HepG2 (cell line): Measurements from ENCODE around the gene FNDC10. TPM values are rescaled to one million over a fixed set of nuclear protein-coding genes. Genes with fewer than 3 reads are reported as not detected.

ENCODE experiments used
- ATAC-seq: fragments of 200-7000 bp; cut with Tn5 transposase; 3 replicates; pipeline ENCODE4 v1.9.1; 2020; ENCODE audit warnings: mild to moderate bottlenecking, moderate library complexity
- BruUV-seq: library from RNA; stranded (reverse); fragments of 400-500 nt; replicated peaks from 2 replicates; lab custom pipeline; 2021; lab: Mats Ljungman, UMichigan
- CTCF ChIA-PET: fragments of 300-600 bp; formaldehyde crosslinking; extraction: SDS; loops from one replicate; lab custom pipeline; 2021; ENCODE audit warnings: low total read pairs, inconsistent platforms, low intra/inter-chr PET ratio; lab: Yijun Ruan, JAX
- POLR2A ChIA-PET: fragments of 350-600 bp; sonication (Branson Sonifier 250); formaldehyde crosslinking; loops from one replicate; lab custom pipeline; 2020; ENCODE audit warnings: antibody characterized with exemption, inconsistent platforms; lab: Yijun Ruan, JAX
- DNase-seq: peaks from one replicate; pipeline ENCODE4 v3.0.0-alpha.2; 2015; ENCODE audit warnings: low spot score
- FAIRE-seq: peaks from 3 replicates; lab custom pipeline; 2011; peaks lifted over from hg19 to GRCh38; lab: Jason Lieb, UNC
- H2AFZ ChIP-seq: one replicate; pipeline ENCODE4 v1.6.1; 2011; ENCODE audit warnings: low read length, inconsistent platforms
- H3K27ac ChIP-seq: fragments of 300-600 bp; 3 replicates; pipeline ENCODE4 v1.8.0; 2011; ENCODE audit warnings: mixed run types, mild to moderate bottlenecking, mixed read lengths, low read length, inconsistent platforms; ENCODE audit not compliant: insufficient read depth; ENCODE audit errors: extremely low read length
- H3K27me3 ChIP-seq, 2 experiments: fragments of 200-600 bp in 1 of 2; 2 replicates in 1 of 2; 3 replicates in 1 of 2; pipeline versions ENCODE4 v1.6.0 to v1.8.0; 2011; ENCODE audit warnings: low read length in 2 of 2, mild to moderate bottlenecking in 2 of 2, moderate library complexity in 2 of 2, inconsistent platforms in 1 of 2; ENCODE audit not compliant: insufficient read depth in 2 of 2, control insufficient read depth in 1 of 2
- H3K36me3 ChIP-seq, 2 experiments: fragments of 200-600 bp in 1 of 2; replicated peaks in 1 of 2; 2 replicates in 1 of 2; 3 replicates in 1 of 2; pipeline versions ENCODE4 v1.5.1 to v1.8.0; 2011; ENCODE audit warnings: low read length in 2 of 2, inconsistent platforms in 1 of 2; ENCODE audit not compliant: insufficient read depth in 2 of 2, control insufficient read depth in 1 of 2
- H3K4me1 ChIP-seq: 2 replicates; pipeline ENCODE4 v1.5.1; 2012; ENCODE audit warnings: low read length, inconsistent platforms; ENCODE audit not compliant: insufficient read depth
- H3K4me2 ChIP-seq: 2 replicates; pipeline ENCODE4 v1.6.0; 2011; ENCODE audit warnings: low read depth, low read length, inconsistent platforms
- H3K4me3 ChIP-seq, 3 experiments: fragments of 200-600 bp in 1 of 3; sonication (generic), shearing (Covaris generic) in 1 of 3; replicated peaks in 1 of 3; 2 replicates each; pipeline ENCODE4 v1.5.1; 2011 to 2016; ENCODE audit warnings: low read length in 3 of 3, inconsistent platforms in 2 of 3, low read depth in 2 of 3, mild to moderate bottlenecking in 2 of 3, control low read depth in 1 of 3, mixed read lengths in 1 of 3; ENCODE audit not compliant: insufficient read depth in 1 of 3
- H3K79me2 ChIP-seq: one replicate; pipeline ENCODE4 v1.6.1; 2011; ENCODE audit warnings: low read length, inconsistent platforms; ENCODE audit not compliant: insufficient read depth
- H3K9ac ChIP-seq: 2 replicates; pipeline ENCODE4 v1.6.0; 2011; ENCODE audit warnings: mild to moderate bottlenecking, low read depth, low read length, inconsistent platforms; ENCODE audit not compliant: insufficient read depth
- H3K9me3 ChIP-seq: 2 replicates; pipeline ENCODE4 v1.5.1; 2012; ENCODE audit warnings: mild to moderate bottlenecking, low read length
- H4K20me1 ChIP-seq: 2 replicates; pipeline ENCODE4 v1.6.0; 2011; ENCODE audit warnings: inconsistent platforms, mild to moderate bottlenecking, low read length, moderate library complexity; ENCODE audit not compliant: insufficient read depth
- AKAP8 ChIP-seq: sonication (generic); formaldehyde crosslinking; IDR thresholded peaks from 2 replicates; pipeline ENCODE4 v1.5.1; 2020; ENCODE audit warnings: mild to moderate bottlenecking, missing genetic modification reagents
- ARID3A ChIP-seq: IDR thresholded peaks from 2 replicates; pipeline ENCODE4 v1.6.1; 2012; ENCODE audit warnings: low read depth, low read length, improper control_type of control experiment
- EZH2 ChIP-seq: conservative IDR thresholded peaks from 2 replicates; pipeline ENCODE4 v1.6.1; 2012; ENCODE audit warnings: mild to moderate bottlenecking, low read depth, low read length, moderate library complexity
- ISL2 ChIP-seq: sonication (generic); formaldehyde crosslinking; IDR thresholded peaks from 2 replicates; pipeline ENCODE4 v1.5.0; 2020; ENCODE audit warnings: missing genetic modification reagents
- NRL ChIP-seq: sonication (generic); formaldehyde crosslinking; IDR thresholded peaks from 2 replicates; pipeline ENCODE4 v1.5.0; 2020; ENCODE audit warnings: missing genetic modification reagents, mild to moderate bottlenecking, moderate library complexity, borderline replicate concordance
- PCBP2 ChIP-seq: fragments of 200-400 bp; formaldehyde crosslinking; optimal IDR thresholded peaks from 2 replicates; pipeline ENCODE3; 2018; ENCODE audit warnings: low read length, low read depth; ENCODE audit not compliant: poor library complexity, severe bottlenecking
- RELA ChIP-seq: sonication (generic); formaldehyde crosslinking; IDR thresholded peaks from 2 replicates; pipeline ENCODE4 v1.4.0; 2020; ENCODE audit warnings: missing genetic modification reagents
- RXRB ChIP-seq: IDR thresholded peaks from 2 replicates; pipeline ENCODE4 v1.6.1; 2016; ENCODE audit warnings: borderline replicate concordance, missing genetic modification reagents, missing compliant biosample characterization
- THRA ChIP-seq: sonication (generic); formaldehyde crosslinking; IDR thresholded peaks from 2 replicates; pipeline ENCODE4 v1.4.0; 2020; ENCODE audit warnings: missing genetic modification reagents, borderline replicate concordance
- ZFP36L2 ChIP-seq: sonication (generic); formaldehyde crosslinking; IDR thresholded peaks from 2 replicates; pipeline ENCODE4 v1.4.0; 2020; ENCODE audit warnings: missing genetic modification reagents
- ZNF224 ChIP-seq: sonication (generic); formaldehyde crosslinking; IDR thresholded peaks from 2 replicates; pipeline ENCODE4 v1.5.0; 2020; ENCODE audit warnings: mild to moderate bottlenecking, missing genetic modification reagents
- ZNF615 ChIP-seq: sonication (generic); formaldehyde crosslinking; IDR thresholded peaks from 2 replicates; pipeline ENCODE4 v1.5.0; 2020; ENCODE audit warnings: mild to moderate bottlenecking, missing genetic modification reagents, borderline replicate concordance
- ZNF781 ChIP-seq: sonication (generic); formaldehyde crosslinking; IDR thresholded peaks from 2 replicates; pipeline ENCODE4 v1.5.1; 2020; ENCODE audit warnings: borderline replicate concordance, mild to moderate bottlenecking, missing genetic modification reagents; ENCODE audit errors: not compliant biosample characterization
- ZNF790 ChIP-seq: sonication (generic); formaldehyde crosslinking; IDR thresholded peaks from 2 replicates; pipeline ENCODE4 v1.8.0; 2022; ENCODE audit warnings: missing genetic modification reagents, mild to moderate bottlenecking, borderline replicate concordance
- WGBS: methylation state at CpG from one replicate; pipeline ENCODE4 v1.1.6; 2017; ENCODE audit warnings: low lambda C conversion rate; 5-methylcytosine and 5-hydroxymethylcytosine counted together
- in situ Hi-C: cut with HindIII; loops from 2 replicates; pipeline ENCODE4 v1.10.0; 2017; ENCODE audit warnings: low pct_unique_long_range_greater_than_20kb; ENCODE audit not compliant: extremely low pct_ligation_motif_present
- intact Hi-C: fragments of 100-400 bp; cut with micrococcal nuclease; formaldehyde crosslinking; loops from one replicate; pipeline ENCODE4 v1.10.0; 2022; ENCODE audit not compliant: unreplicated experiment
- polyA plus RNA-seq, 8 experiments: library from polyadenylated mRNA; depleted of rRNA in 3 of 8; stranded (reverse) in 7 of 8; unstranded in 1 of 8; fragments of >200 nt; fragmentation: Illumina TruSeq in 4 of 8; extraction: Trizol in 4 of 8; gene quantifications; 2 replicates each; pipeline versions ENCODE4 v1.2.1 to v1.2.3, GENCODE V29; 2011 to 2016; ENCODE audit warnings: low read depth in 4 of 8, missing spikeins in 1 of 8, mixed read lengths in 1 of 8; ENCODE audit not compliant: insufficient read depth in 1 of 8
- total RNA-seq, 5 experiments: library from RNA; depleted of rRNA; stranded (reverse); fragments of >200 nt; fragmentation: Illumina TruSeq; extraction: Trizol; gene quantifications; 2 replicates each; pipeline ENCODE4 v1.2.3, GENCODE V29; 2016; ENCODE audit warnings: low read depth in 1 of 5
- TF ChIP-seq, protein P1 (sequence below): sonication (generic); formaldehyde crosslinking; IDR thresholded peaks from 2 replicates; pipeline ENCODE4 v1.5.0; 2020; ENCODE audit warnings: mild to moderate bottlenecking, missing genetic modification reagents

Gene FNDC10
- total and polyA plus RNA-seq, 2 of the 13 experiments (the other 11 are each of a cell fraction or from before 2014, with no cell fraction given), result 2.2 to 2.5 TPM

- Histone ChIP-seq H3K27me3 (no peaks in the 10 kb centered on the region), H3K9ac (no peak overlapping the region), H4K20me1 (no peaks in the 10 kb centered on the region), H2AFZ (no peak overlapping the region), H3K4me2 (no peak overlapping the region), H3K4me3 (no peak overlapping the region), H3K9me3 (no peaks in the 10 kb centered on the region), H3K4me1 (no peaks in the 10 kb centered on the region), H3K27ac (no peak overlapping the region), H3K36me3 (peaks cover 0 to 2% of the 10 kb centered on the region in 2 experiments; a peak in 1 of 5 replicates), H3K79me2 (no peaks in the 10 kb centered on the region)
- in situ Hi-C loops, result no loop called here
- no TSS peak for BruUV-seq
- TF ChIP-seq PCBP2 (no peak), AKAP8 (CRISPR knock-in tag) (no peak), ZNF790 (CRISPR knock-in tag) (no peak), THRA (CRISPR knock-in tag) (no peak), EZH2 (no peak), ZNF224 (CRISPR knock-in tag) (no peak), ISL2 (CRISPR knock-in tag) (no peak), ZFP36L2 (no peak), NRL (CRISPR knock-in tag) (no peak), RELA (CRISPR knock-in tag) (no peak), ARID3A (no peak), ZNF781 (CRISPR knock-in tag) (no peak), RXRB (CRISPR knock-in tag) (no peak), ZNF615 (CRISPR knock-in tag) (no peak)
- TF ChIP-seq, protein P1, sequence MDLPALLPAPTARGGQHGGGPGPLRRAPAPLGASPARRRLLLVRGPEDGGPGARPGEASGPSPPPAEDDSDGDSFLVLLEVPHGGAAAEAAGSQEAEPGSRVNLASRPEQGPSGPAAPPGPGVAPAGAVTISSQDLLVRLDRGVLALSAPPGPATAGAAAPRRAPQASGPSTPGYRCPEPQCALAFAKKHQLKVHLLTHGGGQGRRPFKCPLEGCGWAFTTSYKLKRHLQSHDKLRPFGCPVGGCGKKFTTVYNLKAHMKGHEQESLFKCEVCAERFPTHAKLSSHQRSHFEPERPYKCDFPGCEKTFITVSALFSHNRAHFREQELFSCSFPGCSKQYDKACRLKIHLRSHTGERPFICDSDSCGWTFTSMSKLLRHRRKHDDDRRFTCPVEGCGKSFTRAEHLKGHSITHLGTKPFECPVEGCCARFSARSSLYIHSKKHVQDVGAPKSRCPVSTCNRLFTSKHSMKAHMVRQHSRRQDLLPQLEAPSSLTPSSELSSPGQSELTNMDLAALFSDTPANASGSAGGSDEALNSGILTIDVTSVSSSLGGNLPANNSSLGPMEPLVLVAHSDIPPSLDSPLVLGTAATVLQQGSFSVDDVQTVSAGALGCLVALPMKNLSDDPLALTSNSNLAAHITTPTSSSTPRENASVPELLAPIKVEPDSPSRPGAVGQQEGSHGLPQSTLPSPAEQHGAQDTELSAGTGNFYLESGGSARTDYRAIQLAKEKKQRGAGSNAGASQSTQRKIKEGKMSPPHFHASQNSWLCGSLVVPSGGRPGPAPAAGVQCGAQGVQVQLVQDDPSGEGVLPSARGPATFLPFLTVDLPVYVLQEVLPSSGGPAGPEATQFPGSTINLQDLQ, result no peak
- DNase-seq, result no peak
- ATAC-seq, result no peak
- CTCF ChIA-PET, result no interaction called here
- WGBS, result 94% methylated on average over 6 of the region's 38 CpGs
- no peak for FAIRE-seq
- intact Hi-C loops, result no loop called here
- POLR2A ChIA-PET, result no interaction called here
Measured at GRCh38 chr1:1624443-1625403, 24.8 kb upstream of the FNDC10 start.
